Measurements from ENCODE around the gene FURIN.

FURIN gene

GRCh38 chr15:90869601-90870353 is 1.4 kb downstream of the FURIN start (continued):
- TF ChIP-seq ZNF138 (tag by site-specific recombination; IDR thresholded peaks at IDR 0.05; ENCODE audit: borderline replicate concordance) (no peak), ZNF16 (tag by site-specific recombination; IDR thresholded peaks at IDR 0.05; ENCODE audit: low read depth) (no peak), GFI1B (tag by site-specific recombination; IDR thresholded peaks at IDR 0.05) (no peak), ZNF433 (tag by site-specific recombination; IDR thresholded peaks at IDR 0.05; ENCODE audit: low read depth) (no peak), MZF1 (tag by site-specific recombination; IDR thresholded peaks at IDR 0.05; ENCODE audit: borderline replicate concordance) (no peak; the same call in 1 of the 2 replicates), ZNF2 (tag by site-specific recombination; IDR thresholded peaks at IDR 0.05) (no peak), KLF7 (tag by site-specific recombination; IDR thresholded peaks at IDR 0.05; ENCODE audit: borderline replicate concordance) (peak; percentile 49; the same call in 1 of the 2 replicates), ZNF121 (tag by site-specific recombination; IDR thresholded peaks at IDR 0.05) (no peak), ZEB2 (tag by site-specific recombination; IDR thresholded peaks at IDR 0.05) (peak; percentile 69), ZNF473 (tag by site-specific recombination; IDR thresholded peaks at IDR 0.05) (no peak), KLF17 (tag by site-specific recombination; IDR thresholded peaks at IDR 0.05) (peak; percentile 76; the same call in 1 of the 2 replicates), ZNF501 (tag by site-specific recombination; IDR thresholded peaks at IDR 0.05) (no peak), IKZF3 (tag by site-specific recombination; IDR thresholded peaks at IDR 0.05) (peak; percentile 62; the same call in 1 of the 2 replicates), ZBTB26 (tag by site-specific recombination; optimal IDR thresholded peaks at IDR 0.05) (no peak), ZBTB20 (tag by site-specific recombination; IDR thresholded peaks at IDR 0.05) (no peak), ZNF398 (tag by site-specific recombination; IDR thresholded peaks at IDR 0.05) (no peak), ZNF169 (tag by site-specific recombination; IDR thresholded peaks at IDR 0.05) (no peak), ZSCAN5A (tag by site-specific recombination; IDR thresholded peaks at IDR 0.05) (no peak), TRIM28 (IDR thresholded peaks at IDR 0.05; ENCODE audit: borderline replicate concordance, low read length) (peak; percentile 91), FEZF1 (tag by site-specific recombination; IDR thresholded peaks at IDR 0.05) (peak; percentile 31; the same call in 1 of the 2 replicates), ZBTB21 (tag by site-specific recombination; IDR thresholded peaks at IDR 0.05) (no peak), ZNF596 (tag by site-specific recombination; IDR thresholded peaks at IDR 0.05) (no peak), PRDM6 (tag by site-specific recombination; IDR thresholded peaks at IDR 0.05) (0 out of 2 replicates have a peak, but pooled peaks have one; percentile 25), INSM2 (tag by site-specific recombination; IDR thresholded peaks at IDR 0.05) (no peak), ZNF692 (tag by site-specific recombination; IDR thresholded peaks at IDR 0.05) (peak; percentile 92), ZSCAN18 (tag by site-specific recombination; IDR thresholded peaks at IDR 0.05) (no peak), ZBTB1 (tag by site-specific recombination; IDR thresholded peaks at IDR 0.05) (no peak), ZNF670 (tag by site-specific recombination; IDR thresholded peaks at IDR 0.05; ENCODE audit: low read depth) (no peak)

Data from HEK293 (cell line).